NCI-H2196 (cell line): ENCODE measurements around the gene PARVB.

Experiments used
- DNase-seq: peaks from one replicate; lab custom pipeline; 2025; ENCODE audit not compliant: unreplicated experiment; lab: John Stamatoyannopoulos, UW

The PARVB gene

GRCh38 chr22:44155115-44155514 is 131.0 kb downstream of the PARVB start:
- DNase-seq, result no peak

GRCh38 chr22:44157916-44158618 is 134.0 kb downstream of the PARVB start:
- DNase-seq, result no peak

GRCh38 chr22:44158816-44159215 is 134.7 kb downstream of the PARVB start:
- no peak for DNase-seq

- DNase-seq, result no peak
Observed at GRCh38 chr22:44159221-44159620, 135.1 kb downstream of the PARVB start.

GRCh38 chr22:44159811-44160210 is 135.7 kb downstream of the PARVB start:
- no peak for DNase-seq

GRCh38 chr22:44160421-44160820 is 136.3 kb downstream of the PARVB start:
- no peak for DNase-seq

GRCh38 chr22:44161673-44162072 is 137.6 kb downstream of the PARVB start:
- DNase-seq, result no peak

GRCh38 chr22:44162960-44163359 is 138.9 kb downstream of the PARVB start:
- DNase-seq, result no peak

GRCh38 chr22:44163536-44163935 is 139.4 kb downstream of the PARVB start:
- no peak for DNase-seq

- no peak for DNase-seq
Observed at GRCh38 chr22:44164031-44164430, 139.9 kb downstream of the PARVB start.

- no peak for DNase-seq
Observed at GRCh38 chr22:44165286-44165874, 141.3 kb downstream of the PARVB start.

GRCh38 chr22:44166498-44167276 is 142.6 kb downstream of the PARVB start:
- no peak for DNase-seq

GRCh38 chr22:44167501-44167900 is 143.4 kb downstream of the PARVB start:
- no peak for DNase-seq

GRCh38 chr22:44168206-44168605 is 144.1 kb downstream of the PARVB start:
- no peak for DNase-seq

GRCh38 chr22:44170470-44170869 is 146.4 kb downstream of the PARVB start:
- no peak for DNase-seq

- no peak for DNase-seq
Observed at GRCh38 chr22:44171561-44171960, 147.5 kb downstream of the PARVB start.

GRCh38 chr22:44172370-44173108 is 148.4 kb downstream of the PARVB start:
- peak; percentile 90 for DNase-seq

- no peak for DNase-seq
Observed at GRCh38 chr22:44173154-44173553, 149.1 kb downstream of the PARVB start.

- DNase-seq, result no peak
Observed at GRCh38 chr22:44175676-44176075, 151.6 kb downstream of the PARVB start.

GRCh38 chr22:44179196-44179988 is 155.3 kb downstream of the PARVB start:
- no peak for DNase-seq
